Spleen (tissue), 7 donors: ENCODE results near the gene HRH3.

ENCODE experiments used
- CTCF ChIP-seq, 11 experiments: fragments of 200-600 bp in 7 of 11; fragments of 450-650 bp in 4 of 11; sonication (generic) in 4 of 11; IDR thresholded peaks in 8 of 11; conservative IDR thresholded peaks in 3 of 11; 1 replicate in 7 of 11; 2 replicates in 4 of 11; pipeline versions ENCODE4 v1.4.0 to v1.8.0; 2016 to 2021; ENCODE audit warnings: antibody characterized with exemption in 11 of 11, inconsistent platforms in 4 of 11, mild to moderate bottlenecking in 1 of 11
- POLR2AphosphoS5 ChIP-seq, 3 donors: sonication (generic); formaldehyde crosslinking; IDR thresholded peaks; one replicate each; pipeline ENCODE4 v1.5.1; 2017; ENCODE audit warnings: antibody characterized with exemption in 3 of 3
- donor health status: DM: no; HTN: no; CAD: no; lungs with moderate emphysema.
- donor health status: DM: no; HTN: no; CAD: no.
- donor health status: DM: no; HTN: no; CAD: no.

GRCh38 chr20:62219101-62219991, 732 bp downstream of the HRH3 start:
- TF ChIP-seq CTCF (IDR thresholded peaks at IDR 0.05 in 8 of 11, conservative IDR thresholded peaks at IDR 0.05 in 3 of 11) = no peak
- no peak for TF ChIP-seq POLR2AphosphoS5 (IDR thresholded peaks at IDR 0.05)
